H9 (cell line): ENCODE results near the gene SHROOM1. TPM values are rescaled to one million over a fixed set of nuclear protein-coding genes. Genes with fewer than 3 reads are reported as not detected.

Source experiments
- DNase-seq: peaks from one replicate; pipeline ENCODE4 v3.0.0-alpha.2; 2017
- H2AFZ ChIP-seq: one replicate; pipeline ENCODE4 v1.6.1; 2013; ENCODE audit warnings: mild to moderate bottlenecking, low read length, control low read depth, moderate library complexity
- H2AK5ac ChIP-seq: 2 replicates; pipeline ENCODE4 v1.6.1; 2013; ENCODE audit warnings: low read length, control low read depth, mixed read lengths; ENCODE audit not compliant: insufficient read length
- H2BK120ac ChIP-seq: one replicate; pipeline ENCODE4 v1.6.1; 2013; ENCODE audit warnings: low read depth, mild to moderate bottlenecking, low read length, control low read depth, inconsistent platforms; ENCODE audit not compliant: poor library complexity, severe bottlenecking
- H2BK12ac ChIP-seq: 2 replicates; pipeline ENCODE4 v1.6.1; 2013; ENCODE audit warnings: low read length, control low read depth, mixed read lengths, low read depth; ENCODE audit not compliant: insufficient read length
- H2BK15ac ChIP-seq: 2 replicates; pipeline ENCODE4 v1.6.1; 2013; ENCODE audit warnings: low read depth, low read length, control low read depth
- H2BK20ac ChIP-seq: one replicate; pipeline ENCODE4 v1.6.1; 2013; ENCODE audit warnings: low read depth, mild to moderate bottlenecking, low read length, control low read depth, inconsistent platforms; ENCODE audit not compliant: poor library complexity, severe bottlenecking
- H2BK5ac ChIP-seq: 2 replicates; pipeline ENCODE4 v1.6.1; 2013; ENCODE audit warnings: low read length, control low read depth, mixed read lengths; ENCODE audit not compliant: insufficient read length
- H3K14ac ChIP-seq: 2 replicates; pipeline ENCODE4 v1.6.1; 2013; ENCODE audit warnings: low read length, control low read depth; ENCODE audit not compliant: insufficient read depth
- H3K18ac ChIP-seq: 2 replicates; pipeline ENCODE4 v1.6.1; 2013; ENCODE audit warnings: low read depth, mild to moderate bottlenecking, mixed read lengths, low read length, control low read depth; ENCODE audit not compliant: insufficient read length
- H3K23ac ChIP-seq: 2 replicates; pipeline ENCODE4 v1.6.1; 2013; ENCODE audit warnings: low read length, control low read depth, mixed read lengths, low read depth; ENCODE audit not compliant: insufficient read length
- H3K23me2 ChIP-seq: 2 replicates; pipeline ENCODE4 v1.6.1; 2013; ENCODE audit warnings: low read depth, mild to moderate bottlenecking, mixed read lengths, low read length, control low read depth; ENCODE audit not compliant: insufficient read length, poor library complexity, severe bottlenecking
- H3K27ac ChIP-seq: 2 replicates; pipeline ENCODE4 v1.5.1; 2013; ENCODE audit warnings: low read length, control low read depth, mixed read lengths, low read depth; ENCODE audit not compliant: insufficient read length
- H3K27me3 ChIP-seq: 2 replicates; pipeline ENCODE4 v1.6.1; 2013; ENCODE audit warnings: low read length, control low read depth, inconsistent platforms; ENCODE audit not compliant: insufficient read depth
- H3K4ac ChIP-seq: 2 replicates; pipeline ENCODE4 v1.6.1; 2013; ENCODE audit warnings: low read depth, mild to moderate bottlenecking, control low read depth, inconsistent platforms, low read length, moderate library complexity
- H3K4me1 ChIP-seq: 2 replicates; pipeline ENCODE4 v1.6.1; 2013; ENCODE audit warnings: low read length, control low read depth, inconsistent platforms; ENCODE audit not compliant: insufficient read depth
- H3K4me2 ChIP-seq: 2 replicates; pipeline ENCODE4 v1.6.1; 2013; ENCODE audit warnings: low read length, control low read depth, mixed read lengths; ENCODE audit not compliant: insufficient read length, insufficient read depth
- H3K56ac ChIP-seq: 2 replicates; pipeline ENCODE4 v1.6.1; 2013; ENCODE audit warnings: low read depth, mild to moderate bottlenecking, mixed read lengths, low read length, control low read depth; ENCODE audit not compliant: insufficient read length
- H3K79me1 ChIP-seq: 2 replicates; pipeline ENCODE4 v1.6.1; 2013; ENCODE audit warnings: low read depth, mild to moderate bottlenecking, moderate library complexity, low read length, control low read depth, inconsistent platforms; ENCODE audit not compliant: insufficient read depth, poor library complexity, severe bottlenecking
- H3K79me2 ChIP-seq: 2 replicates; pipeline ENCODE4 v1.6.1; 2013; ENCODE audit warnings: low read length, control low read depth, inconsistent platforms; ENCODE audit not compliant: insufficient read depth
- H3K9ac ChIP-seq: 2 replicates; pipeline ENCODE4 v1.6.1; 2013; ENCODE audit warnings: low read length, control low read depth, mixed read lengths; ENCODE audit not compliant: insufficient read length; ENCODE audit errors: extremely low read depth
- H3K9me3 ChIP-seq: one replicate; pipeline ENCODE4 v1.6.1; 2013; ENCODE audit warnings: low read depth, low read length, inconsistent platforms; ENCODE audit not compliant: control insufficient read depth
- H3T11ph ChIP-seq: one replicate; pipeline ENCODE4 v1.6.1; 2013; ENCODE audit warnings: mild to moderate bottlenecking, low read length, control low read depth, inconsistent platforms
- H4K20me1 ChIP-seq: one replicate; pipeline ENCODE4 v1.6.1; 2013; ENCODE audit not compliant: control insufficient read depth, insufficient read length, insufficient read depth
- H4K5ac ChIP-seq: 2 replicates; pipeline ENCODE4 v1.6.1; 2013; ENCODE audit warnings: low read depth, mild to moderate bottlenecking, mixed read lengths, low read length, control low read depth; ENCODE audit not compliant: insufficient read length
- H4K8ac ChIP-seq: replicated peaks from 2 replicates; pipeline ENCODE4 v1.6.1; 2013; ENCODE audit warnings: low read length, control low read depth, mixed read lengths, low read depth; ENCODE audit not compliant: insufficient read length
- H4K91ac ChIP-seq: 2 replicates; pipeline ENCODE4 v1.6.1; 2013; ENCODE audit warnings: low read depth, mild to moderate bottlenecking, moderate library complexity, mixed read lengths, low read length, control low read depth; ENCODE audit not compliant: insufficient read length
- H3K27ac Mint-ChIP-seq, 3 experiments: 2 replicates in 2 of 3; 3 replicates in 1 of 3; pipeline ENCODE4 v1.8.0; 2020 to 2021; ENCODE audit warnings: mixed read lengths in 3 of 3, mild to moderate bottlenecking in 1 of 3, moderate library complexity in 1 of 3
- H3K27me3 Mint-ChIP-seq: 2 replicates; pipeline ENCODE4 v1.8.0; 2021; ENCODE audit warnings: low read depth, mild to moderate bottlenecking, moderate library complexity, mixed read lengths
- H3K36me3 Mint-ChIP-seq, 3 experiments: 2 replicates in 2 of 3; 3 replicates in 1 of 3; pipeline ENCODE4 v1.8.0; 2020 to 2021; ENCODE audit warnings: low read depth in 3 of 3, mixed read lengths in 3 of 3; ENCODE audit not compliant: insufficient read depth in 1 of 3
- H3K4me1 Mint-ChIP-seq, 2 experiments: 2 replicates each; pipeline ENCODE4 v1.8.0; 2020; ENCODE audit warnings: mixed read lengths in 2 of 2
- H3K4me3 Mint-ChIP-seq, 2 experiments: 2 replicates in 1 of 2; 3 replicates in 1 of 2; pipeline ENCODE4 v1.8.0; 2020 to 2021; ENCODE audit warnings: mild to moderate bottlenecking in 2 of 2, mixed read lengths in 2 of 2, moderate library complexity in 1 of 2
- H3K9me3 Mint-ChIP-seq, 2 experiments: 2 replicates in 1 of 2; 3 replicates in 1 of 2; pipeline ENCODE4 v1.8.0; 2020; ENCODE audit warnings: mild to moderate bottlenecking in 2 of 2, mixed read lengths in 2 of 2, moderate library complexity in 1 of 2
- WGBS: extraction: QIAGEN DNeasy Blood & Tissue Kit; methylation state at CpG from one replicate; pipeline ENCODE4 v1.1.7; 2013; ENCODE audit warnings: missing lambda C conversion rate, low lambda C conversion rate, mixed read lengths; ENCODE audit not compliant: insufficient read length; ENCODE audit errors: extremely low coverage; 5-methylcytosine and 5-hydroxymethylcytosine counted together
- total RNA-seq: library from RNA; stranded (reverse); gene quantifications from 2 replicates; pipeline ENCODE4 v1.2.1, GENCODE V29; 2021
- TF ChIP-seq, protein P1 (sequence below): fragments of 200-600 bp; sonication (generic); conservative IDR thresholded peaks from 3 replicates; pipeline ENCODE4 v1.8.0; 2021; ENCODE audit warnings: antibody characterized with exemption, mild to moderate bottlenecking

The SHROOM1 gene
- total RNA-seq, 1 experiment from 2014 or later = 7.0 TPM

GRCh38 chr5:132788508-132788907 is 41.9 kb downstream of the SHROOM1 start:
- no peaks in the 10 kb centered on the region for H4K20me1 ChIP-seq
- Mint-ChIP-seq H3K4me3 (no peak overlapping the region), H3K4me1 (peaks cover 11 to 15% of the 10 kb centered on the region in 2 experiments), H3K9me3 (no peaks in the 10 kb centered on the region), H3K27me3 (peaks cover 23% of the 10 kb centered on the region), H3K27ac (no peak overlapping the region), H3K36me3 (no peaks in the 10 kb centered on the region; a peak in 1 of 7 replicates)
- H3K9me3 ChIP-seq = no peaks in the 10 kb centered on the region
- no peak for DNase-seq
- no peak overlapping the region for H3K18ac ChIP-seq
- H2AFZ ChIP-seq = no peak overlapping the region
- H3K27me3 ChIP-seq = no peaks in the 10 kb centered on the region
- TF ChIP-seq, protein P1, sequence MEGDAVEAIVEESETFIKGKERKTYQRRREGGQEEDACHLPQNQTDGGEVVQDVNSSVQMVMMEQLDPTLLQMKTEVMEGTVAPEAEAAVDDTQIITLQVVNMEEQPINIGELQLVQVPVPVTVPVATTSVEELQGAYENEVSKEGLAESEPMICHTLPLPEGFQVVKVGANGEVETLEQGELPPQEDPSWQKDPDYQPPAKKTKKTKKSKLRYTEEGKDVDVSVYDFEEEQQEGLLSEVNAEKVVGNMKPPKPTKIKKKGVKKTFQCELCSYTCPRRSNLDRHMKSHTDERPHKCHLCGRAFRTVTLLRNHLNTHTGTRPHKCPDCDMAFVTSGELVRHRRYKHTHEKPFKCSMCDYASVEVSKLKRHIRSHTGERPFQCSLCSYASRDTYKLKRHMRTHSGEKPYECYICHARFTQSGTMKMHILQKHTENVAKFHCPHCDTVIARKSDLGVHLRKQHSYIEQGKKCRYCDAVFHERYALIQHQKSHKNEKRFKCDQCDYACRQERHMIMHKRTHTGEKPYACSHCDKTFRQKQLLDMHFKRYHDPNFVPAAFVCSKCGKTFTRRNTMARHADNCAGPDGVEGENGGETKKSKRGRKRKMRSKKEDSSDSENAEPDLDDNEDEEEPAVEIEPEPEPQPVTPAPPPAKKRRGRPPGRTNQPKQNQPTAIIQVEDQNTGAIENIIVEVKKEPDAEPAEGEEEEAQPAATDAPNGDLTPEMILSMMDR = no peak
- no peaks in the 10 kb centered on the region for H3K4me1 ChIP-seq
- no peak overlapping the region for H3K4ac ChIP-seq
- H3T11ph ChIP-seq = no peak overlapping the region
- no peak overlapping the region for H2BK5ac ChIP-seq
- no peak overlapping the region for H2AK5ac ChIP-seq
- H4K91ac ChIP-seq = no peak overlapping the region
- H4K5ac ChIP-seq = no peak overlapping the region
- no peaks in the 10 kb centered on the region for H3K23me2 ChIP-seq
- H2BK12ac ChIP-seq = no peak overlapping the region
- no peak overlapping the region for H3K4me2 ChIP-seq
- H4K8ac ChIP-seq = no peak overlapping the region
- H3K79me1 ChIP-seq = no peaks in the 10 kb centered on the region
- H3K9ac ChIP-seq = no peak overlapping the region
- H3K23ac ChIP-seq = no peak overlapping the region
- H2BK120ac ChIP-seq = no peak overlapping the region
- no peak overlapping the region for H3K14ac ChIP-seq
- no peaks in the 10 kb centered on the region for H3K79me2 ChIP-seq
- H2BK20ac ChIP-seq = no peak overlapping the region
- no CpG with 5 or more reads among the region's 1 CpG for WGBS
- no peak overlapping the region for H3K56ac ChIP-seq
- H3K27ac ChIP-seq = no peak overlapping the region
- no peak overlapping the region for H2BK15ac ChIP-seq
